22Rv1 (cell line): Measurements from ENCODE around the gene CDKL4.

ENCODE experiments used
- CTCF ChIP-seq: fragments of 450-650 bp; IDR thresholded peaks from 2 replicates; pipeline ENCODE4 v1.5.1; 2017; ENCODE audit warnings: mild to moderate bottlenecking
- ZFX ChIP-seq: fragments of 450-650 bp; IDR thresholded peaks from 2 replicates; pipeline ENCODE4 v1.6.1; 2017; ENCODE audit warnings: antibody characterized with exemption, borderline replicate concordance

DNA sequence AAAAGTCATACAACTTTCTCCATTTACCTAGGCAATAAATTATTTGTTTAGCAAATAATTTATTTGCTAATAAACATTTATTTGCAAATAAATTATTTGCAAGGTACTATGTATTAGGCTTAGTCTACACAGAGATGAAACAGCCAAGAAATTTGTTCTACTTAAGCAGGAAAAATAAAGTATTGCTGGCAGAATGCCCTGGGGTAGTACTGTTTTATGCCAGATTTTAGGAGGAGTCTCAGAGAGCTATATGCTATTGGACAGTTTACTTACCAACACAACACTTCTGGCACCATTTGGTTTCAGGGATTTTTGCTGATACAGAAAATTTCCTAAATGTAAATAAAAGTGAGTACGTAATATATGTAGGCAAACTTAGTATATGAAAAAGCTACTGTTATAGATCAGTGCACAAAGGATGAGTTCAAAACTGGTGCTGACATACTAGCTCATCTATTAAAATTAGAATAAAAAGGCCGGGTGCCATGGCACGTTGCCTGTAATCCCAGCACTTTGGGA lies 23.2 kb upstream of the CDKL4 start:
- TF ChIP-seq CTCF: no peak
- TF ChIP-seq ZFX: no peak
